Ovary (tissue), 9 donors: ENCODE measurements around the gene SGCA. TPM values are rescaled to one million over a fixed set of nuclear protein-coding genes. Genes with fewer than 3 reads are reported as not detected.

Source experiments
- DNase-seq, 5 donors: peaks; one replicate each; pipeline ENCODE4 v3.0.0-alpha.2; 2019 to 2020
- H3K27ac ChIP-seq, 2 donors: fragments of 200-600 bp; one replicate each; pipeline versions ENCODE4 v1.5.1 to v1.8.0; 2019 to 2022
- H3K27me3 ChIP-seq: fragments of 200-600 bp; one replicate; pipeline ENCODE4 v1.8.0; 2022
- H3K36me3 ChIP-seq: fragments of 200-600 bp; sonication (generic); one replicate; pipeline ENCODE4 v1.5.1; 2019
- H3K4me1 ChIP-seq: one replicate; pipeline ENCODE4 v1.8.1; 2013; ENCODE audit warnings: mild to moderate bottlenecking, moderate library complexity; ENCODE audit not compliant: insufficient read depth
- H3K4me3 ChIP-seq: fragments of 200-600 bp; sonication (generic); one replicate; pipeline ENCODE4 v1.5.1; 2017
- H3K9me3 ChIP-seq, 2 donors: fragments of 200-600 bp in 1 of 2; sonication (generic) in 1 of 2; one replicate each; pipeline versions ENCODE4 v1.5.1 to v1.8.1; 2013 to 2019; ENCODE audit warnings: mild to moderate bottlenecking in 1 of 2, moderate library complexity in 1 of 2
- EP300 ChIP-seq: sonication (generic); formaldehyde crosslinking; IDR thresholded peaks from one replicate; pipeline ENCODE4 v1.6.1; 2017; ENCODE audit warnings: antibody characterized with exemption
- POLR2A ChIP-seq: fragments of 450-650 bp; IDR thresholded peaks from one replicate; pipeline ENCODE4 v1.6.1; 2017; ENCODE audit warnings: antibody characterized with exemption, mild to moderate bottlenecking, moderate library complexity
- WGBS, 3 donors: extraction: QIAGEN DNeasy Blood & Tissue Kit in 1 of 3; methylation state at CpG; one replicate each; pipeline versions ENCODE4 v1.1.5 to v1.1.7; 2013 to 2017; 5-methylcytosine and 5-hydroxymethylcytosine counted together
- intact Hi-C, 4 donors: fragments of 100-400 bp; cut with DNase I; formaldehyde crosslinking; loops; one replicate each; pipeline versions ENCODE4 v1.11.0 to v1.15.1; 2022 to 2023
- polyA plus RNA-seq, 2 donors: library from polyadenylated mRNA; stranded (reverse); fragments of 200-250 nt in 1 of 2; fragments of 350-450 nt in 1 of 2; fragmentation: Illumina TruSeq in 1 of 2; extraction: RNeasy Lipid Tissue Mini Kit (QIAGEN cat#74804) in 1 of 2; gene quantifications; one replicate each; pipeline ENCODE4 v1.2.3, GENCODE V29; 2013 to 2014
- total RNA-seq, 7 donors: library from RNA; depleted of rRNA in 2 of 7; stranded (reverse); fragments of >200 nt in 2 of 7; fragmentation: NEBNext Ultra II Directional in 3 of 7; extraction: Animal tissue kit (Norgen Biotek cat#: 25700) in 3 of 7; gene quantifications; one replicate each; pipeline versions ENCODE4 v1.1.0 to v1.2.4, GENCODE V29; 2016 to 2023
- TF ChIP-seq, protein P1 (sequence below), 3 donors: fragments of 450-650 bp in 2 of 3; fragments of 200-600 bp in 1 of 3; IDR thresholded peaks; one replicate each; pipeline versions ENCODE4 v1.5.1 to v1.8.0; 2016 to 2022; ENCODE audit warnings: antibody characterized with exemption in 3 of 3, mild to moderate bottlenecking in 1 of 3
- donor health status: DM: no; HTN: no; CAD: no; lungs with moderate emphysema.
- donor health status: DM: no; HTN: no; CAD: no.
- donor health status: Bipolar disorder and iron deficiency.
- donor health status: DM: yes; HTN: yes; CAD: no.
- donor health status: DM: no; HTN: no; CAD: no.
- donor health status: DM: yes; HTN: yes; CAD: no.

Gene SGCA
- total and polyA plus RNA-seq, 9 donors = 0.48 to 3.4 (median 2.2) TPM

DNA sequence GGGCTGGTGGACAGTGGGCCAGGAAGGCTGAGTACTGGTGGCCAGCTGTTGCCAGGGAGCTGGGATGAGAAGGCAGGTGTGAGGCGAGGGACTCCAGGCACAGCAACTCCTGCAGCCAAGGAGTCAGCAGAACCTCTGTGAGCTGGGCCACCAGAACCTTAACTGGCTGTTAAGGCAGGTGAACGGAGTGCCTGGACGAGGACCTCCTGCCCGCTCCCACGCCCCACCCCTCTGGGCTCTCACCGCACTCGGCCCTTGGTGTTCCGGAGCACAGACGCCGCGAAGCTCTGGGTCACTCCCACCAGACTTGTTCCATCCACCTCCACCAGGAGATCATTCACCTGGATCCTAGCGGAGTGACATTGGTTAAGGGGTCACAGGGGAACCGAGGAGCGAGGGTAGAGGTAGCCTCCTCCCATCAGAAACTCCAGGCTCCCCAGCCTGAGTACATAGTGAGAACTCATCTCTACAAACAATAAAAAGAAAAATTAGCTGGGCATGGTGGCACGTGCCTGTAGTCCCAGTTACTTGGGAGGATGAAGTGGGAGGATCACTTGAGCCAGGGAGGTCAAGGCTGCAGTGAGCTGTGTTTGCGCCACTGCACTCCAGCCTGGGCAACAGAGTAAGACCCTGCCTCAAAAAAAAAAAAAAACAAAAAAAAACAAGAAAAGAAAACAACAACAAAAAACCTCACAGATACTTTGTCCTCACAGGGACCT, 24.6 kb upstream of the SGCA start:
- Histone ChIP-seq H3K9me3 (no peaks in the 10 kb centered on the region), H3K27ac (no peak overlapping the region), H3K27me3 (no peaks in the 10 kb centered on the region), H3K4me3 (no peak overlapping the region), H3K4me1 (peaks cover 3% of the 10 kb centered on the region), H3K36me3 (no peaks in the 10 kb centered on the region)
- no peak for DNase-seq
- intact Hi-C loops = no loop called here
- TF ChIP-seq, protein P1, sequence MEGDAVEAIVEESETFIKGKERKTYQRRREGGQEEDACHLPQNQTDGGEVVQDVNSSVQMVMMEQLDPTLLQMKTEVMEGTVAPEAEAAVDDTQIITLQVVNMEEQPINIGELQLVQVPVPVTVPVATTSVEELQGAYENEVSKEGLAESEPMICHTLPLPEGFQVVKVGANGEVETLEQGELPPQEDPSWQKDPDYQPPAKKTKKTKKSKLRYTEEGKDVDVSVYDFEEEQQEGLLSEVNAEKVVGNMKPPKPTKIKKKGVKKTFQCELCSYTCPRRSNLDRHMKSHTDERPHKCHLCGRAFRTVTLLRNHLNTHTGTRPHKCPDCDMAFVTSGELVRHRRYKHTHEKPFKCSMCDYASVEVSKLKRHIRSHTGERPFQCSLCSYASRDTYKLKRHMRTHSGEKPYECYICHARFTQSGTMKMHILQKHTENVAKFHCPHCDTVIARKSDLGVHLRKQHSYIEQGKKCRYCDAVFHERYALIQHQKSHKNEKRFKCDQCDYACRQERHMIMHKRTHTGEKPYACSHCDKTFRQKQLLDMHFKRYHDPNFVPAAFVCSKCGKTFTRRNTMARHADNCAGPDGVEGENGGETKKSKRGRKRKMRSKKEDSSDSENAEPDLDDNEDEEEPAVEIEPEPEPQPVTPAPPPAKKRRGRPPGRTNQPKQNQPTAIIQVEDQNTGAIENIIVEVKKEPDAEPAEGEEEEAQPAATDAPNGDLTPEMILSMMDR (IDR thresholded peaks at IDR 0.05) = no peak
- TF ChIP-seq POLR2A = no peak
- 90 to 91% (median 90%) methylated on average over 16 of the region's 16 CpGs for WGBS, 3 donors

DNA sequence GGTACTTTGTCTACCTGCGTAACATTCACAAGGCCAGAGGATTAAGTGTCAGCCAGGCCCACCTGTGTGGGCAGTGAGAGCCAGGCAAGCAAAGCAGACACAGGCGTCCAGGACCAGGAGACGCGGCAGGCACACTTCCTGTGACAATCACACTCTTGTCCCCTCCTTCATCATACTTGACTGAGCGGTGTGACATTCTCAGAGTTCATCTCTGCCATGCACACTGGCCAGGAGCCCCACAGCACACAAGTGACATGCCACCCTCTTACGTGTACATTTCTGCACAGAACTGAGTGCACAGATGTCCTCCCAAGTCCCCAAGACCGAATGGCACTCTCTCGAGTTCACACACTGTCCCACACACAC, 24.1 kb upstream of the SGCA start:
- H3K27me3 ChIP-seq = no peaks in the 10 kb centered on the region
- DNase-seq = no peak
- no peaks in the 10 kb centered on the region for H3K36me3 ChIP-seq
- H3K4me1 ChIP-seq = peaks cover 8% of the 10 kb centered on the region
- H3K27ac ChIP-seq = no peak overlapping the region
- 80 to 83% (median 80%) methylated on average over 8 of the region's 8 CpGs for WGBS, 3 donors
- no peaks in the 10 kb centered on the region for H3K9me3 ChIP-seq
- no peak overlapping the region for H3K4me3 ChIP-seq
- TF ChIP-seq EP300 (no peak), POLR2A (no peak)
- TF ChIP-seq, protein P1 (IDR thresholded peaks at IDR 0.05) = no peak
- intact Hi-C loops = no loop called here

DNA sequence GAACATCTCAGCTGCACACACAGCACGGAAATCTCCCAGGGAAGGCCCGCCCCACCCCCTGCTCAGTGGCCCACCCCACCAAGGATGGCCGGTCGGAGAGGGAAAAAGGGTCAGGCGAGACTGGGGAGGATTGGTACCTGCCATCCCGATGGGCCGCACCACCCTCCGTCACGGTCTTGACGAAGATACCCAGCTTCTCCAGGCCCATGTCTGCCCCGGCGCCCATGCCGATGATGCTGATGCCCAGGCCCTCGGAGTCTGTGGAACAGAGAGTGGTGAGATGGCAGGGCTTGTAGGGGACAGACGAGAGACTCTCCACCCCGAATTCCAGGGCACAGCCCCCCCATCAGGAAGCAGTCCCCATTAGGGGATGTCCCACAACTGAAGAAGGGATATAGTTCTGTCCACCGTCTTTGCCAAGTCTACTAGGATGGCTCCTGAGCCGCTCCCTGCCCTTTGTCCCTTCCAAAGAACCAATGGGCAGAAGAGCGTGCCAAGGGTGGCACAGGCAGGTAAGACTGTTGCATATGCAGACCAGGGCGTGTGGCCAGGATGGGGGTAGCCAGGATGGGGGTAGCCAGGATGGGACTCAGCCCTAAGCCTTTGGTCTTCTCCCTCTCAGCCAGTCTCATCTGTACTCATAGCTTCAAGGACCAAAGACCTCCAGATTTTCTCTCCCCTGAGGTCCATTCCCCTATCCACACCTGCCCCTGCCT, 22.2 kb upstream of the SGCA start:
- WGBS, 3 donors = 87 to 91% (median 90%) methylated on average over 20 of the region's 20 CpGs
- intact Hi-C loops = no loop called here
- no peaks in the 10 kb centered on the region for H3K36me3 ChIP-seq
- H3K9me3 ChIP-seq = no peaks in the 10 kb centered on the region
- H3K27ac ChIP-seq = no peak overlapping the region
- TF ChIP-seq POLR2A = no peak
- TF ChIP-seq EP300 = no peak
- TF ChIP-seq, protein P1 (IDR thresholded peaks at IDR 0.05) = no peak
- H3K27me3 ChIP-seq = no peaks in the 10 kb centered on the region
- H3K4me3 ChIP-seq = no peak overlapping the region
- peak in 1 of 5 donors; percentile 35 for DNase-seq
- peaks cover 13% of the 10 kb centered on the region for H3K4me1 ChIP-seq

DNA sequence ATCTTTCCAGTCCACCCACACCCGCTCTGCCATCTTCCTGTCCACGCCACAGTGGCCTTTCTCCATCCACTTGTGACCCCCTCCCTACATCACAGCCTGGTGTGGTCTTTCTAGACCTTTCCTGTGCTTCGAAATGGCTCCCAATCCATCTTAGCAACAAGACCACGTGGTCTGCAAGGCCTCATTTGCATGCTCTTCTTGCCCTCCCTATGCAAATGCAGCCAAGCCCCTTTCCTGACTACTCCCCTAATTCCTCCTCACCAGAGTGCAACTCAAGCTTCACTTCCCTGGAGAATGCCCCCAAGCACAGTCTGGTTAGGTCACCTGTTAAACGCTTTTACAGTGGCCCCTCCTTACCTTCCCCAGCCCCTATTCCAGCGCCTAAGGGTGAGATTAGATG, 21.4 kb upstream of the SGCA start:
- H3K27ac ChIP-seq = no peak overlapping the region
- no peak for TF ChIP-seq POLR2A
- TF ChIP-seq, protein P1 (IDR thresholded peaks at IDR 0.05) = no peak
- no peak for TF ChIP-seq EP300
- no peak overlapping the region for H3K4me3 ChIP-seq
- no peaks in the 10 kb centered on the region for H3K9me3 ChIP-seq
- peaks cover 13% of the 10 kb centered on the region for H3K4me1 ChIP-seq
- H3K36me3 ChIP-seq = no peaks in the 10 kb centered on the region
- intact Hi-C loops = no loop called here
- no peaks in the 10 kb centered on the region for H3K27me3 ChIP-seq
- no peak for DNase-seq
- WGBS, 3 donors = 67 to 70% (median 69%) methylated on average over 6 of the region's 6 CpGs
